GM21526 (cell line): ENCODE data around the gene FAM219B.

Experiments
- ATAC-seq: cut with Tn5 transposase; IDR thresholded peaks from one replicate; pipeline ENCODE4 v1.9.1; 2021; ENCODE audit warnings: moderate library complexity; ENCODE audit not compliant: unreplicated experiment, low FRiP score

Gene FAM219B

GRCh38 chr15:74878273-74878672, 28.4 kb downstream of the FAM219B start:
- ATAC-seq = no peak

GRCh38 chr15:74873756-74874424, 32.8 kb downstream of the FAM219B start:
- no peak for ATAC-seq

- ATAC-seq = peak; percentile 81
These were observed 33.5 kb downstream of the FAM219B start, which contains the start of gene SCAMP2 for GRCh38 chr15:74873036-74873755. Gene SCAMP2 (minus strand): TSS chr15:74873365. CDS start chr15:74873255, 110 bp downstream.

- no peak for ATAC-seq
These were observed 34.0 kb downstream of the FAM219B start for GRCh38 chr15:74872702-74873035.

- ATAC-seq = no peak
These were observed 36.0 kb downstream of the FAM219B start for GRCh38 chr15:74870436-74871215.

- no peak for ATAC-seq
These were observed 36.8 kb downstream of the FAM219B start for GRCh38 chr15:74869726-74870407.

- no peak for ATAC-seq
These were observed 37.3 kb downstream of the FAM219B start for GRCh38 chr15:74869372-74869725.

- ATAC-seq = no peak
These were observed 38.6 kb downstream of the FAM219B start for GRCh38 chr15:74868059-74868458.

- ATAC-seq = no peak
These were observed 39.1 kb downstream of the FAM219B start for GRCh38 chr15:74867466-74868038.

GRCh38 chr15:74866090-74866489, 40.6 kb downstream of the FAM219B start:
- no peak for ATAC-seq

- ATAC-seq = no peak
These were observed 41.3 kb downstream of the FAM219B start for GRCh38 chr15:74865316-74865715.

GRCh38 chr15:74864296-74864695, 42.4 kb downstream of the FAM219B start:
- no peak for ATAC-seq

- ATAC-seq = no peak
These were observed 43.2 kb downstream of the FAM219B start for GRCh38 chr15:74863239-74864056.

GRCh38 chr15:74858369-74858740, 48.3 kb downstream of the FAM219B start:
- ATAC-seq = no peak

GRCh38 chr15:74857671-74858368, 48.8 kb downstream of the FAM219B start:
- no peak for ATAC-seq

- ATAC-seq = no peak
These were observed 49.5 kb downstream of the FAM219B start for GRCh38 chr15:74857082-74857655.

- ATAC-seq = no peak
These were observed 50.1 kb downstream of the FAM219B start for GRCh38 chr15:74856537-74856936.

GRCh38 chr15:74855857-74856256, 50.8 kb downstream of the FAM219B start:
- ATAC-seq = no peak
